ENCODE results near the gene SH3D19.
A peak's percentile ranks its signal among the peaks of the same experiment; 100 is the strongest.

SH3D19 gene

GRCh38 chr4:151099976-151100417 lies 225.4 kb downstream of the SH3D19 start:
- H3K27me3 ChIP-seq (ENCODE audit: low read length): no peaks in the 10 kb centered on the region
- peaks cover 50% of the 10 kb centered on the region for H3K36me3 ChIP-seq (ENCODE audit: low read length)
- H2AFZ ChIP-seq (ENCODE audit: low read depth, low read length, severe bottlenecking): no peak overlapping the region
- TF ChIP-seq EZH2phosphoT487 (conservative IDR thresholded peaks at IDR 0.05; ENCODE audit: low read length): no peak
- TF ChIP-seq, protein P1, sequence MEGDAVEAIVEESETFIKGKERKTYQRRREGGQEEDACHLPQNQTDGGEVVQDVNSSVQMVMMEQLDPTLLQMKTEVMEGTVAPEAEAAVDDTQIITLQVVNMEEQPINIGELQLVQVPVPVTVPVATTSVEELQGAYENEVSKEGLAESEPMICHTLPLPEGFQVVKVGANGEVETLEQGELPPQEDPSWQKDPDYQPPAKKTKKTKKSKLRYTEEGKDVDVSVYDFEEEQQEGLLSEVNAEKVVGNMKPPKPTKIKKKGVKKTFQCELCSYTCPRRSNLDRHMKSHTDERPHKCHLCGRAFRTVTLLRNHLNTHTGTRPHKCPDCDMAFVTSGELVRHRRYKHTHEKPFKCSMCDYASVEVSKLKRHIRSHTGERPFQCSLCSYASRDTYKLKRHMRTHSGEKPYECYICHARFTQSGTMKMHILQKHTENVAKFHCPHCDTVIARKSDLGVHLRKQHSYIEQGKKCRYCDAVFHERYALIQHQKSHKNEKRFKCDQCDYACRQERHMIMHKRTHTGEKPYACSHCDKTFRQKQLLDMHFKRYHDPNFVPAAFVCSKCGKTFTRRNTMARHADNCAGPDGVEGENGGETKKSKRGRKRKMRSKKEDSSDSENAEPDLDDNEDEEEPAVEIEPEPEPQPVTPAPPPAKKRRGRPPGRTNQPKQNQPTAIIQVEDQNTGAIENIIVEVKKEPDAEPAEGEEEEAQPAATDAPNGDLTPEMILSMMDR (IDR thresholded peaks at IDR 0.05; ENCODE audit: insufficient read depth, low read length, poor library complexity, severe bottlenecking): no peak
- H3K4me2 ChIP-seq (ENCODE audit: low read depth, low read length, poor library complexity, severe bottlenecking): peak overlapping the region; percentile 96
- H3K4me3 ChIP-seq (ENCODE audit: insufficient read depth, low read length, poor library complexity, severe bottlenecking): peak overlapping the region; percentile 76
- H3F3A ChIP-seq (ENCODE audit: insufficient read depth): peaks cover 43% of the 10 kb centered on the region
- H3K9ac ChIP-seq (ENCODE audit: low read length): peak overlapping the region; percentile 98
- H3K9me2 ChIP-seq (replicated peaks; ENCODE audit: insufficient read depth, low read length): no peaks in the 10 kb centered on the region
- peaks cover 44% of the 10 kb centered on the region for H3K79me2 ChIP-seq (ENCODE audit: insufficient read depth, low read length)
- H3K9me3 ChIP-seq (ENCODE audit: insufficient read depth, low read length): no peaks in the 10 kb centered on the region
- H3K27ac ChIP-seq (ENCODE audit: low read depth, low read length): peak overlapping the region; percentile 72
- H4K20me1 ChIP-seq (ENCODE audit: low read depth, low read length): peaks cover 34% of the 10 kb centered on the region

DNA sequence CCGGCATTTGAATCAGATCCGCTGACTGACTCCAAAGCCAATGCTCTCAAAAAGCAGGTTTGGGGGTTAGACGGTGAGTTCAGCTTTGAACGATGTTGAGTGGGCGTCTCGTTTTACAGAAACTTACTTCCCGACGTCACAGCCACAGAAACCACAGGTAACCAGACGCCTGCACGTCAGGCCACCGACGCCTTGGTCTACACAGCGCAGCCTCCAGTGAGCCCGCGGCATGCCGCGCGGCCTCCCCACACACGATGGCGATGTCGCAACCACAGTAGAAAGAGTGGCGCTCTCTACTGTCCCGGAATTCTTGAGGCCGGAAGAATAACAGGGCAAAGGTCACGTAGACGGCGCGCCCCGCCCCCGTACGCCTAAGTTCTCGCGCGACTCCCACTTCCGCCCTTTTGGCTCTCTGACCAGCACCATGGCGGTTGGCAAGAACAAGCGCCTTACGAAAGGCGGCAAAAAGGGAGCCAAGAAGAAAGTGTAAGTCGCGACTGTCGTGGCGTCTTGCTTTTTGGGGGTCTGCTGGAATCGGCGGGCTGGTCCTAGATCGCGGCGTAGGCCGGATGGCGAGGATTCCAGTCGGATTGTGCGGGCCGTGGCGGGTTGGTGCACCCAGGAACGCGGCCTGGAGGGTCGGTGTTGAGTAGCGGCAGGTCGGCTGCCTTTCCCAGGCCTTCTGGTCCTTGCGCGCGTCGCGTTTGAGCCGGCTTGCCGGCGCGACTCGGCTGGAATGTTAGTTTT lies 226.0 kb downstream of the SH3D19 start, which contains the start of gene RPS3A:
RPS3A (plus strand) TSS at position 400 of the 747 bp plus-strand sequence; CDS start at position 425, 25 bp downstream.
- Histone ChIP-seq H3K9me3 (ENCODE audit: insufficient read depth, low read length) (no peaks in the 10 kb centered on the region), H3K79me2 (ENCODE audit: insufficient read depth, low read length) (peaks cover 44% of the 10 kb centered on the region)
- TF ChIP-seq EZH2phosphoT487 (conservative IDR thresholded peaks at IDR 0.05; ENCODE audit: low read length): no peak
- TF ChIP-seq, protein P1 (IDR thresholded peaks at IDR 0.05; ENCODE audit: insufficient read depth, low read length, poor library complexity, severe bottlenecking): peak; percentile 79

DNA sequence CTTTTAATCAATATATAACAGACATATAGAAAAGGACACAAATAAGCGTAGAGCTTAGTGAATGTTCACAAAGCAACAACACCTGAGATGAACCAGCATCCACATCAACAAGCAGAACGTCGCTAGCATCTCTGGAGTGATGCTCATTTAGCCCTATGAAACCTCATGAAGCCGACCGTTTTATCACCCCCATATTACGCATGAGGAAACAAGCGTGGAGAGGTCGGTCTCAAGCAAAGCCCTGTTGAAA lies 226.5 kb downstream of the SH3D19 start:
- Histone ChIP-seq H3K9ac (ENCODE audit: low read length) (peak overlapping the region; percentile 64), H3K79me2 (ENCODE audit: insufficient read depth, low read length) (peaks cover 44% of the 10 kb centered on the region), H2AFZ (ENCODE audit: low read depth, low read length, severe bottlenecking) (peak overlapping the region; percentile 99), H3K9me2 (replicated peaks; ENCODE audit: insufficient read depth, low read length) (no peaks in the 10 kb centered on the region), H3K4me2 (ENCODE audit: low read depth, low read length, poor library complexity, severe bottlenecking) (peak overlapping the region; percentile 95), H3K9me3 (ENCODE audit: insufficient read depth, low read length) (no peaks in the 10 kb centered on the region), H3K36me3 (ENCODE audit: low read length) (peaks cover 40% of the 10 kb centered on the region), H4K20me1 (ENCODE audit: low read depth, low read length) (peaks cover 34% of the 10 kb centered on the region), H3K4me3 (ENCODE audit: insufficient read depth, low read length, poor library complexity, severe bottlenecking) (peak overlapping the region; percentile 58), H3F3A (ENCODE audit: insufficient read depth) (peaks cover 32% of the 10 kb centered on the region), H3K27me3 (ENCODE audit: low read length) (no peaks in the 10 kb centered on the region), H3K27ac (ENCODE audit: low read depth, low read length) (peak overlapping the region; percentile 67)
- no peak for TF ChIP-seq EZH2phosphoT487 (conservative IDR thresholded peaks at IDR 0.05; ENCODE audit: low read length)
- TF ChIP-seq, protein P1 (IDR thresholded peaks at IDR 0.05; ENCODE audit: insufficient read depth, low read length, poor library complexity, severe bottlenecking): no peak

More for the DNA sequence above, 226.0 kb downstream of the SH3D19 start, which contains the start of gene RPS3A:
- H3K4me3 ChIP-seq (ENCODE audit: insufficient read depth, low read length, poor library complexity, severe bottlenecking): peak within 1 kb of the TSS; percentile 76
- H3K4me2 ChIP-seq (ENCODE audit: low read depth, low read length, poor library complexity, severe bottlenecking): peak within 1 kb of the TSS; percentile 96
- H3K9ac ChIP-seq (ENCODE audit: low read length): peak within 1 kb of the TSS; percentile 98
- peaks cover 34% of the 10 kb centered on the region for H4K20me1 ChIP-seq (ENCODE audit: low read depth, low read length)
- H2AFZ ChIP-seq (ENCODE audit: low read depth, low read length, severe bottlenecking): peak within 1 kb of the TSS; percentile 99
- peaks cover 37% of the 10 kb centered on the region for H3F3A ChIP-seq (ENCODE audit: insufficient read depth)
- H3K36me3 ChIP-seq (ENCODE audit: low read length): peaks cover 44% of the 10 kb centered on the region
- no peaks in the 10 kb centered on the region for H3K27me3 ChIP-seq (ENCODE audit: low read length)
- H3K27ac ChIP-seq (ENCODE audit: low read depth, low read length): peak within 1 kb of the TSS; percentile 72
- H3K9me2 ChIP-seq (replicated peaks; ENCODE audit: insufficient read depth, low read length): no peaks in the 10 kb centered on the region
